ENCODE data around the gene SLC7A4.
"Not testable (repeated sequence)": the region's sequence is repeated elsewhere in the genome, so short reads cannot be mapped to it uniquely, and the experiment has no call there.

The SLC7A4 gene

GRCh38 chr22:21044931-21045584 is 12.7 kb upstream of the SLC7A4 start:
- Histone ChIP-seq H3K4me3 (peak overlapping the region in 3 of 7 experiments; percentile 19 to 24 (median 23)), H3K27ac (peak overlapping the region in 6 of 21 experiments; percentile 1 to 66 (median 13))

- Histone ChIP-seq H3K4me3 (no peak overlapping the region), H3K27ac (peak overlapping the region in 2 of 21 experiments; percentile 6 to 15)
These were observed 11.6 kb upstream of the SLC7A4 start for GRCh38 chr22:21043860-21044535.

GRCh38 chr22:21042978-21043859 is 10.9 kb upstream of the SLC7A4 start:
- Histone ChIP-seq H3K27ac (no peak overlapping the region), H3K4me3 (no peak overlapping the region)

GRCh38 chr22:21041937-21042336 is 9.6 kb upstream of the SLC7A4 start:
- H3K27ac ChIP-seq, result no peak overlapping the region
- no peak overlapping the region for H3K4me3 ChIP-seq

- not testable (repeated sequence) for H3K27ac ChIP-seq
These were observed 6.8 kb upstream of the SLC7A4 start for GRCh38 chr22:21039158-21039557.

GRCh38 chr22:21038405-21038804 is 6.0 kb upstream of the SLC7A4 start:
- Histone ChIP-seq H3K27ac (no peak overlapping the region), H3K4me3 (no peak overlapping the region)

More at GRCh38 chr22:21039158-21039557, 6.8 kb upstream of the SLC7A4 start:
- H3K4me3 ChIP-seq, result not testable (repeated sequence)

- Histone ChIP-seq H3K27ac (no peak overlapping the region), H3K4me3 (no peak overlapping the region)
These were observed 2.6 kb upstream of the SLC7A4 start for GRCh38 chr22:21034989-21035388.

- Histone ChIP-seq H3K27ac (no peak overlapping the region), H3K4me3 (no peak overlapping the region)
These were observed 1.5 kb upstream of the SLC7A4 start for GRCh38 chr22:21033895-21034294.

- no peak overlapping the region for H3K4me3 ChIP-seq
- no peak overlapping the region for H3K27ac ChIP-seq
These were observed 717 bp upstream of the SLC7A4 start for GRCh38 chr22:21032868-21033688.

GRCh38 chr22:21031545-21032036 is 770 bp downstream of the SLC7A4 start:
- peak overlapping the region in 1 of 7 experiments; percentile 27 for H3K4me3 ChIP-seq
- no peak overlapping the region for H3K27ac ChIP-seq

GRCh38 chr22:21030621-21031544 is 1.5 kb downstream of the SLC7A4 start:
- Histone ChIP-seq H3K27ac (no peak overlapping the region), H3K4me3 (no peak overlapping the region)

- Histone ChIP-seq H3K27ac (no peak overlapping the region), H3K4me3 (no peak overlapping the region)
These were observed 2.3 kb downstream of the SLC7A4 start for GRCh38 chr22:21030032-21030431.

- H3K4me3 ChIP-seq, result no peak overlapping the region
- no peak overlapping the region for H3K27ac ChIP-seq
These were observed 2.8 kb downstream of the SLC7A4 start for GRCh38 chr22:21029486-21030025.

- no peak overlapping the region for H3K27ac ChIP-seq
- no peak overlapping the region for H3K4me3 ChIP-seq
These were observed 3.8 kb downstream of the SLC7A4 start for GRCh38 chr22:21028277-21029251.

GRCh38 chr22:21026783-21027692 is 5.3 kb downstream of the SLC7A4 start:
- H3K27ac ChIP-seq, result no peak overlapping the region
- H3K4me3 ChIP-seq, result no peak overlapping the region

Measured in skin epidermis (tissue), 12 donors.